GM18909 (cell line): ENCODE results near the gene DIP2C.
"Not testable (repeated sequence)": the region's sequence is repeated elsewhere in the genome, so short reads cannot be mapped to it uniquely, and the experiment has no call there.

ENCODE experiments used
- ATAC-seq: cut with Tn5 transposase; IDR thresholded peaks from one replicate; pipeline ENCODE4 v1.9.1; 2021; ENCODE audit warnings: mild to moderate bottlenecking; ENCODE audit not compliant: unreplicated experiment, poor library complexity

The DIP2C gene

GRCh38 chr10:703118-703517 lies 13.7 kb upstream of the DIP2C start:
- ATAC-seq, result no peak

- ATAC-seq, result not testable (repeated sequence)
Measured at GRCh38 chr10:700183-700582, 10.7 kb upstream of the DIP2C start.

- no peak for ATAC-seq
Measured at GRCh38 chr10:697097-697875, 7.8 kb upstream of the DIP2C start.

GRCh38 chr10:695396-695795 lies 5.9 kb upstream of the DIP2C start:
- ATAC-seq, result no peak

GRCh38 chr10:693506-693905 lies 4.0 kb upstream of the DIP2C start:
- no peak for ATAC-seq

- ATAC-seq, result no peak
Measured at GRCh38 chr10:692682-693351, 3.3 kb upstream of the DIP2C start.

GRCh38 chr10:691216-691615 lies 1.7 kb upstream of the DIP2C start:
- no peak for ATAC-seq

- no peak for ATAC-seq
Measured at GRCh38 chr10:690372-691161, 1.1 kb upstream of the DIP2C start.

- ATAC-seq, result no peak
Measured at GRCh38 chr10:689121-689451, 382 bp downstream of the DIP2C start.

- no peak for ATAC-seq
Measured at GRCh38 chr10:688312-689120, 952 bp downstream of the DIP2C start.

GRCh38 chr10:687583-688311 lies 1.7 kb downstream of the DIP2C start:
- ATAC-seq, result no peak

GRCh38 chr10:686155-686931 lies 3.1 kb downstream of the DIP2C start:
- ATAC-seq, result no peak

GRCh38 chr10:685613-686012 lies 3.9 kb downstream of the DIP2C start:
- ATAC-seq, result no peak

- no peak for ATAC-seq
Measured at GRCh38 chr10:683448-684071, 5.9 kb downstream of the DIP2C start.

GRCh38 chr10:682931-683447 lies 6.5 kb downstream of the DIP2C start:
- ATAC-seq, result no peak

- no peak for ATAC-seq
Measured at GRCh38 chr10:681670-682318, 7.7 kb downstream of the DIP2C start.

- ATAC-seq, result no peak
Measured at GRCh38 chr10:680745-681144, 8.7 kb downstream of the DIP2C start.

GRCh38 chr10:680146-680545 lies 9.3 kb downstream of the DIP2C start:
- ATAC-seq, result no peak
